ENCODE data around the gene C19orf25.

Gene C19orf25

GRCh38 chr19:1432507-1432887, 46.5 kb downstream of the C19orf25 start:
- no peak for DNase-seq (ENCODE audit: low read depth)

- DNase-seq (ENCODE audit: low read depth): no peak
Measured at GRCh38 chr19:1431759-1432506, 47.1 kb downstream of the C19orf25 start.

GRCh38 chr19:1430246-1430645, 48.8 kb downstream of the C19orf25 start:
- no peak for DNase-seq (ENCODE audit: low read depth)

- DNase-seq (ENCODE audit: low read depth): no peak
Measured at GRCh38 chr19:1429750-1430149, 49.3 kb downstream of the C19orf25 start.

- no peak for DNase-seq (ENCODE audit: low read depth)
Measured at GRCh38 chr19:1428738-1429391, 50.1 kb downstream of the C19orf25 start.

- no peak for DNase-seq (ENCODE audit: low read depth)
Measured at GRCh38 chr19:1427221-1427920, 51.6 kb downstream of the C19orf25 start.

- DNase-seq (ENCODE audit: low read depth): no peak
Measured at GRCh38 chr19:1426736-1427135, 52.3 kb downstream of the C19orf25 start.

GRCh38 chr19:1425902-1426301, 53.1 kb downstream of the C19orf25 start:
- DNase-seq (ENCODE audit: low read depth): no peak

- DNase-seq (ENCODE audit: low read depth): no peak
Measured at GRCh38 chr19:1425102-1425837, 53.7 kb downstream of the C19orf25 start.

GRCh38 chr19:1424192-1424955, 54.6 kb downstream of the C19orf25 start:
- DNase-seq (ENCODE audit: low read depth): no peak

GRCh38 chr19:1423436-1424191, 55.4 kb downstream of the C19orf25 start:
- no peak for DNase-seq (ENCODE audit: low read depth)
